ENCODE results near the gene CALHM3. TPM values are rescaled to one million over a fixed set of nuclear protein-coding genes. Genes with fewer than 3 reads are reported as not detected.
A peak's percentile ranks its signal among the peaks of the same experiment; 100 is the strongest.

CALHM3 gene
- total RNA-seq, 2 donors from 2014 or later: not detected

- Mint-ChIP-seq H3K9me3 (no peaks in the 10 kb centered on the region), H3K4me3 (no peak overlapping the region), H3K36me3 (peaks cover 16% of the 10 kb centered on the region), H3K27me3 (no peaks in the 10 kb centered on the region), H3K4me1 (ENCODE audit: low read depth in 2 of 2) (peaks cover 11 to 39% of the 10 kb centered on the region in 2 donors), H3K27ac (peak overlapping the region in 1 of 2 donors; percentile 68)
- ATAC-seq (no peak), DNase-seq (ENCODE audit: low spot score) (no peak)
These were observed 34.6 kb downstream of the CALHM3 start for GRCh38 chr10:103444478-103444877.

- Mint-ChIP-seq H3K4me1 (ENCODE audit: low read depth in 2 of 2) (peaks cover 2 to 30% of the 10 kb centered on the region in 2 donors), H3K9me3 (no peaks in the 10 kb centered on the region), H3K4me3 (no peak overlapping the region), H3K27me3 (no peaks in the 10 kb centered on the region), H3K36me3 (peaks cover 14% of the 10 kb centered on the region), H3K27ac (peak overlapping the region in 1 of 2 donors; percentile 68)
- DNase-seq (ENCODE audit: low spot score) (no peak), ATAC-seq (no peak)
These were observed 35.4 kb downstream of the CALHM3 start for GRCh38 chr10:103443475-103444185.

- H3K36me3 Mint-ChIP-seq: peaks cover 23% of the 10 kb centered on the region
- peaks cover 0 to 22% of the 10 kb centered on the region in 2 donors for H3K4me1 Mint-ChIP-seq (ENCODE audit: low read depth in 2 of 2)
- no peak overlapping the region for H3K4me3 Mint-ChIP-seq
- H3K27me3 Mint-ChIP-seq: no peaks in the 10 kb centered on the region
- H3K27ac Mint-ChIP-seq: no peak overlapping the region
- ATAC-seq (no peak), DNase-seq (ENCODE audit: low spot score) (no peak)
- no peaks in the 10 kb centered on the region for H3K9me3 Mint-ChIP-seq
These were observed 37.0 kb downstream of the CALHM3 start for GRCh38 chr10:103442031-103442461.

- H3K4me1 Mint-ChIP-seq (ENCODE audit: low read depth in 2 of 2): peaks cover 0 to 19% of the 10 kb centered on the region in 2 donors
- no peak for DNase-seq (ENCODE audit: low spot score)
- H3K27me3 Mint-ChIP-seq: no peaks in the 10 kb centered on the region
- H3K36me3 Mint-ChIP-seq: peaks cover 23% of the 10 kb centered on the region
- no peaks in the 10 kb centered on the region for H3K9me3 Mint-ChIP-seq
- no peak overlapping the region for H3K27ac Mint-ChIP-seq
- ATAC-seq: no peak
- H3K4me3 Mint-ChIP-seq: no peak overlapping the region
These were observed 37.4 kb downstream of the CALHM3 start for GRCh38 chr10:103441611-103442010.

- peaks cover 0 to 16% of the 10 kb centered on the region in 2 donors for H3K4me1 Mint-ChIP-seq (ENCODE audit: low read depth in 2 of 2)
- DNase-seq (ENCODE audit: low spot score) (no peak), ATAC-seq (no peak)
- H3K9me3 Mint-ChIP-seq: no peaks in the 10 kb centered on the region
- no peak overlapping the region for H3K4me3 Mint-ChIP-seq
- H3K27ac Mint-ChIP-seq: no peak overlapping the region
- no peaks in the 10 kb centered on the region for H3K27me3 Mint-ChIP-seq
- peaks cover 23% of the 10 kb centered on the region for H3K36me3 Mint-ChIP-seq
These were observed 37.8 kb downstream of the CALHM3 start for GRCh38 chr10:103441206-103441605.

- Mint-ChIP-seq H3K9me3 (no peaks in the 10 kb centered on the region), H3K4me3 (no peak overlapping the region), H3K4me1 (ENCODE audit: low read depth in 2 of 2) (peaks cover 0 to 13% of the 10 kb centered on the region in 2 donors), H3K27me3 (no peaks in the 10 kb centered on the region), H3K27ac (peak overlapping the region in 1 of 2 donors; percentile 50), H3K36me3 (peaks cover 23% of the 10 kb centered on the region)
- DNase-seq (ENCODE audit: low spot score): no peak
- ATAC-seq: no peak
These were observed 38.6 kb downstream of the CALHM3 start for GRCh38 chr10:103440416-103440815.

GRCh38 chr10:103439776-103440175, 39.3 kb downstream of the CALHM3 start:
- Mint-ChIP-seq H3K4me3 (no peak overlapping the region), H3K36me3 (peaks cover 23% of the 10 kb centered on the region), H3K4me1 (ENCODE audit: low read depth in 2 of 2) (peaks cover 0 to 7% of the 10 kb centered on the region in 2 donors), H3K27ac (peak overlapping the region in 1 of 2 donors; percentile 50), H3K27me3 (no peaks in the 10 kb centered on the region), H3K9me3 (no peaks in the 10 kb centered on the region)
- DNase-seq (ENCODE audit: low spot score) (no peak), ATAC-seq (no peak)

- Mint-ChIP-seq H3K4me1 (ENCODE audit: low read depth in 2 of 2) (no peaks in the 10 kb centered on the region), H3K9me3 (no peaks in the 10 kb centered on the region), H3K27ac (no peak overlapping the region), H3K4me3 (no peak overlapping the region), H3K36me3 (peaks cover 34% of the 10 kb centered on the region), H3K27me3 (no peaks in the 10 kb centered on the region)
- ATAC-seq (no peak), DNase-seq (ENCODE audit: low spot score) (no peak)
These were observed 45.2 kb downstream of the CALHM3 start for GRCh38 chr10:103433858-103434257.

GRCh38 chr10:103431902-103432301, 47.1 kb downstream of the CALHM3 start:
- Mint-ChIP-seq H3K27ac (no peak overlapping the region), H3K9me3 (no peaks in the 10 kb centered on the region), H3K4me3 (no peak overlapping the region), H3K4me1 (ENCODE audit: low read depth in 2 of 2) (no peaks in the 10 kb centered on the region), H3K36me3 (peaks cover 26% of the 10 kb centered on the region), H3K27me3 (no peaks in the 10 kb centered on the region)
- no peak for ATAC-seq
- DNase-seq (ENCODE audit: low spot score): no peak

- peak overlapping the region; percentile 29 for H3K4me3 Mint-ChIP-seq
- DNase-seq (ENCODE audit: low spot score): no peak
These were observed 49.4 kb downstream of the CALHM3 start for GRCh38 chr10:103429647-103430046.

GRCh38 chr10:103428989-103429643, 49.9 kb downstream of the CALHM3 start:
- Mint-ChIP-seq H3K27ac (peak overlapping the region in 1 of 2 donors; percentile 29), H3K27me3 (no peaks in the 10 kb centered on the region), H3K4me1 (ENCODE audit: low read depth in 2 of 2) (no peaks in the 10 kb centered on the region), H3K9me3 (no peaks in the 10 kb centered on the region), H3K36me3 (peaks cover 35% of the 10 kb centered on the region), H3K4me3 (peak overlapping the region; percentile 29)
- ATAC-seq (no peak), DNase-seq (ENCODE audit: low spot score) (no peak)

More at GRCh38 chr10:103429647-103430046, 49.4 kb downstream of the CALHM3 start:
- no peak for ATAC-seq
- H3K4me1 Mint-ChIP-seq (ENCODE audit: low read depth in 2 of 2): no peaks in the 10 kb centered on the region
- no peaks in the 10 kb centered on the region for H3K27me3 Mint-ChIP-seq
- no peaks in the 10 kb centered on the region for H3K9me3 Mint-ChIP-seq
- H3K27ac Mint-ChIP-seq: peak overlapping the region in 1 of 2 donors; percentile 29
- H3K36me3 Mint-ChIP-seq: peaks cover 30% of the 10 kb centered on the region

GRCh38 chr10:103427866-103428265, 51.2 kb downstream of the CALHM3 start:
- Mint-ChIP-seq H3K27ac (no peak overlapping the region), H3K27me3 (no peaks in the 10 kb centered on the region), H3K4me1 (ENCODE audit: low read depth in 2 of 2) (no peaks in the 10 kb centered on the region), H3K4me3 (no peak overlapping the region), H3K36me3 (peaks cover 41% of the 10 kb centered on the region), H3K9me3 (no peaks in the 10 kb centered on the region)
- DNase-seq (ENCODE audit: low spot score) (no peak), ATAC-seq (no peak)

GRCh38 chr10:103423748-103424147, 55.3 kb downstream of the CALHM3 start:
- no peak overlapping the region for H3K27ac Mint-ChIP-seq
- no peaks in the 10 kb centered on the region for H3K27me3 Mint-ChIP-seq
- H3K4me1 Mint-ChIP-seq (ENCODE audit: low read depth in 2 of 2): no peaks in the 10 kb centered on the region
- H3K4me3 Mint-ChIP-seq: no peak overlapping the region
- DNase-seq (ENCODE audit: low spot score): no peak
- no peak for ATAC-seq
- H3K9me3 Mint-ChIP-seq: no peaks in the 10 kb centered on the region
- H3K36me3 Mint-ChIP-seq: peaks cover 33% of the 10 kb centered on the region
